ENCODE data around the gene PRKCA.
"Not testable (repeated sequence)": the region's sequence is repeated elsewhere in the genome, so short reads cannot be mapped to it uniquely, and the experiment has no call there.

The PRKCA gene

DNA sequence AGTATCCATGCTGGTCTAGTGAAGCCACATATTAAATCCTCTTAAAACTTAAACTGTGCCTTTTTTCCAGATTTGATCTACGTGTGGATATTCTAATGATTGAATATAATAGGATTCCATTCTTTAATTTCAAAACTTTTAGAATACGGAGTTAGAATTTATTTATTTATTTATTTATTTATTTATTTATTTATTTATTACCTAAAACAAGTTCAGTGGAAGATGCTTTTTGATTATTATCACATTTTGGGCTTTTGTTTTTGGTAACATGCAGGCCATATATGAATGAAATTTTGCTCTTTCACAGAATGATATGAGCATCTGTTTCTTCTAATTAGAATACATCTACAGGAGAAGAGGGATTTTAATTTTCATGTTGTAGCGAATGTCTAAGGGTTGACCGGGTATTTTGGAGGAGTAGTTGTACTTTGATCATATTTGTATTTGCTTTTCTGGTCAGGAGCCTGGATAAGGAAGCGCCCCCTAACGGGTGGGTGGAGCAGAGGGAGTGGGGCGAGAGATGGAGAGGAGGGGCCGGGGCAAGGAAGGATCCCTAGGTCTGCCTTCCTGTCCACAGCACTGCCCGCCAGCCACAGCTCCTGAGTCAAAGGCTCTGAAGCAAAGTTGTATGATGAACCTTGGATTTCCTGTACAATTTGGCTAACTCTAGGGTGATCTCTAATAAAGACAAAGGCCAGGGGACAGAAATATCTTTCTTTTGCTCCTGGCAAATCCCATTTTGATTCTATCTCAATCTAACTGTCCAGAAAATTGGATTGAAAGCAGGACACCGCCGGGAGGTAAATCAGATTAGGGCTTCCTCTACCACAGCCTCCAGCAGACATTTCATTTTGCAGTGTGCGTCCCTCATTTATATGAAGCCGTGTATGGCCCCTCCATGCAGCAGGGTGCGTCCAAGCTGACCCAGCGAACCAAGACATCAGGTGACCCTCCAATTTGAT, 149.1 kb downstream of the PRKCA start:
- Histone ChIP-seq H3K4me1 (ENCODE audit: control insufficient read depth in 1 of 2, insufficient read depth in 2 of 2, low read length in 2 of 2) (peaks cover 10 to 17% of the 10 kb centered on the region in 2 experiments), H2BK120ac (ENCODE audit: insufficient read depth, low read length, poor library complexity) (no peak overlapping the region), H3K9me3 (ENCODE audit: insufficient read depth, low read depth, low read length) (peaks cover 1% of the 10 kb centered on the region), H3K27ac (ENCODE audit: low read depth, low read length) (peak overlapping the region; percentile 1), H3K27me3 (ENCODE audit: insufficient read depth, low read length) (no peaks in the 10 kb centered on the region), H3K23ac (ENCODE audit: low read length) (no peak overlapping the region), H3K9ac (ENCODE audit: low read length) (no peak overlapping the region), H4K91ac (ENCODE audit: low read depth, low read length) (no peak overlapping the region), H3K79me2 (ENCODE audit: control insufficient read depth, insufficient read depth, low read length, poor library complexity) (peaks cover 2% of the 10 kb centered on the region), H4K12ac (ENCODE audit: low read depth, low read length) (no peak overlapping the region), H3K14ac (ENCODE audit: low read length) (no peak overlapping the region), H3K79me1 (ENCODE audit: low read length) (peaks cover 4% of the 10 kb centered on the region), H2AFZ (ENCODE audit: insufficient read depth, low read length, poor library complexity) (peak overlapping the region; percentile 17), H2BK5ac (ENCODE audit: low read depth, low read length, poor library complexity) (no peak overlapping the region), H3K4ac (ENCODE audit: low read depth, low read length) (no peak overlapping the region), H2AK5ac (ENCODE audit: low read length) (no peak overlapping the region), H3K4me3 (ENCODE audit: low read depth, low read length) (no peak overlapping the region), H2BK12ac (ENCODE audit: low read length) (no peak overlapping the region), H3K36me3 (ENCODE audit: control insufficient read depth in 1 of 2, insufficient read depth in 2 of 2, low read length in 2 of 2) (no peaks in the 10 kb centered on the region), H3K4me2 (ENCODE audit: low read length) (peak overlapping the region; percentile 10), H3K18ac (ENCODE audit: low read length) (no peak overlapping the region), H4K8ac (ENCODE audit: low read depth, low read length) (peak overlapping the region; percentile 48)
- WGBS (ENCODE audit: extremely low coverage, insufficient coverage, insufficient read length): no CpG with 5 or more reads among the region's 15 CpGs
- DNase-seq: peak in 1 of 2 donors; percentile 14

DNA sequence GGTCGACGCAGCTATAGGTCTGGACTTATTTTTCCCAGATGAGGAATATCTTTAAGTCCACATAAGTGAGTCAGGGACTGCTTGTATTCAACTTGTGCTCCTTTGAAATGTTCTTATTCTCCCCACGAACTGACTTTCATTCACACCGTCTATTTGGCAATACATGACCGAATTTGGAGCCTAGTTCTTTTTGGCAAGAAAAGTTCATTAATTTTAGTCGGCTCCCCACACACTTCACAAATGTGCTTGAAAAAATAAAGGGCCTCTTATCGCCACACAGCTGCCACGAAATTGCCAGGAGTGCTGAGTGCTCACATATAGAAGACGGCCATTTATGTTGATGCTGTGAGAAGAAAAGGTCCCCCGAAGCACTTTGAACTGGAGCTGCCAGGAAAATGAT, 152.6 kb downstream of the PRKCA start:
- Histone ChIP-seq H3K4me1 (ENCODE audit: control insufficient read depth in 1 of 2, insufficient read depth in 2 of 2, low read length in 2 of 2) (peaks cover 9 to 15% of the 10 kb centered on the region in 2 experiments), H3K9me3 (ENCODE audit: insufficient read depth, low read depth, low read length) (no peaks in the 10 kb centered on the region), H3K4me3 (ENCODE audit: low read depth, low read length) (no peak overlapping the region), H3K18ac (ENCODE audit: low read length) (no peak overlapping the region), H2AK5ac (ENCODE audit: low read length) (no peak overlapping the region), H2BK5ac (ENCODE audit: low read depth, low read length, poor library complexity) (no peak overlapping the region), H3K79me1 (ENCODE audit: low read length) (peaks cover 3% of the 10 kb centered on the region), H3K9ac (ENCODE audit: low read length) (no peak overlapping the region), H2AFZ (ENCODE audit: insufficient read depth, low read length, poor library complexity) (no peak overlapping the region), H3K27me3 (ENCODE audit: insufficient read depth, low read length) (no peaks in the 10 kb centered on the region), H3K36me3 (ENCODE audit: control insufficient read depth in 1 of 2, insufficient read depth in 2 of 2, low read length in 2 of 2) (no peaks in the 10 kb centered on the region), H3K14ac (ENCODE audit: low read length) (no peak overlapping the region), H3K4ac (ENCODE audit: low read depth, low read length) (no peak overlapping the region), H2BK12ac (ENCODE audit: low read length) (no peak overlapping the region), H4K8ac (ENCODE audit: low read depth, low read length) (no peak overlapping the region), H3K27ac (ENCODE audit: low read depth, low read length) (no peak overlapping the region), H4K12ac (ENCODE audit: low read depth, low read length) (no peak overlapping the region), H3K79me2 (ENCODE audit: control insufficient read depth, insufficient read depth, low read length, poor library complexity) (peaks cover under 1% of the 10 kb centered on the region), H2BK120ac (ENCODE audit: insufficient read depth, low read length, poor library complexity) (no peak overlapping the region), H3K23ac (ENCODE audit: low read length) (no peak overlapping the region), H3K4me2 (ENCODE audit: low read length) (no peak overlapping the region), H4K91ac (ENCODE audit: low read depth, low read length) (no peak overlapping the region)
- DNase-seq: no peak
- WGBS (ENCODE audit: extremely low coverage, insufficient coverage, insufficient read length): no CpG with 5 or more reads among the region's 10 CpGs

DNA sequence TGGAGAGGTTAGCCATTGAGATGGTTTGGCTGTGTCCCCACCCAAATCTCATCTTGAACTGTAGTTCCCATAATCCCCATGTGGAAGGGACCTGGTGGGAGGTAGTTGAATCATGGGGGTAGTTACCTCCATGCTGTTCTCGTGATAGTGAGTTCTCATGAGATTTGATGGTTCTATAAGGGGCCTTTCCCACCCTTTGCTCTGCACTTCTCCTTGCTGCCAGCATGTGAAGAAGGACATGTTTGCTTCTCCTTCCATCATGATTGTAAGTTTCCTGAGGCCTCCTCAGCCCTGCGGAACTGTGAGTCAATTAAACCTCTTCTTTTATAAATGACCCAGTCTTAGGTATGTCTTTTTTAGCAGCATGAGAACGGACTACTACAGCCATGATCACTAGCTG, 155.1 kb downstream of the PRKCA start:
- H4K12ac ChIP-seq (ENCODE audit: low read depth, low read length); H3K4me3 ChIP-seq (ENCODE audit: low read depth, low read length); H2AFZ ChIP-seq (ENCODE audit: insufficient read depth, low read length, poor library complexity); H3K9ac ChIP-seq (ENCODE audit: low read length); H3K23ac ChIP-seq (ENCODE audit: low read length); H3K36me3 ChIP-seq (ENCODE audit: control insufficient read depth in 1 of 2, insufficient read depth in 2 of 2, low read length in 2 of 2); H3K18ac ChIP-seq (ENCODE audit: low read length); H2BK12ac ChIP-seq (ENCODE audit: low read length); H3K9me3 ChIP-seq (ENCODE audit: insufficient read depth, low read depth, low read length); H3K27me3 ChIP-seq (ENCODE audit: insufficient read depth, low read length); H3K4ac ChIP-seq (ENCODE audit: low read depth, low read length); H2AK5ac ChIP-seq (ENCODE audit: low read length); H3K4me1 ChIP-seq (ENCODE audit: control insufficient read depth in 1 of 2, insufficient read depth in 2 of 2, low read length in 2 of 2); H4K91ac ChIP-seq (ENCODE audit: low read depth, low read length); H3K27ac ChIP-seq (ENCODE audit: low read depth, low read length); H2BK120ac ChIP-seq (ENCODE audit: insufficient read depth, low read length, poor library complexity); DNase-seq; H3K14ac ChIP-seq (ENCODE audit: low read length); H2BK5ac ChIP-seq (ENCODE audit: low read depth, low read length, poor library complexity); H3K79me2 ChIP-seq (ENCODE audit: control insufficient read depth, insufficient read depth, low read length, poor library complexity); H3K79me1 ChIP-seq (ENCODE audit: low read length); H3K4me2 ChIP-seq (ENCODE audit: low read length); H4K8ac ChIP-seq (ENCODE audit: low read depth, low read length): not testable (repeated sequence)
- no CpG with 5 or more reads among the region's 3 CpGs for WGBS (ENCODE audit: extremely low coverage, insufficient coverage, insufficient read length)

DNA sequence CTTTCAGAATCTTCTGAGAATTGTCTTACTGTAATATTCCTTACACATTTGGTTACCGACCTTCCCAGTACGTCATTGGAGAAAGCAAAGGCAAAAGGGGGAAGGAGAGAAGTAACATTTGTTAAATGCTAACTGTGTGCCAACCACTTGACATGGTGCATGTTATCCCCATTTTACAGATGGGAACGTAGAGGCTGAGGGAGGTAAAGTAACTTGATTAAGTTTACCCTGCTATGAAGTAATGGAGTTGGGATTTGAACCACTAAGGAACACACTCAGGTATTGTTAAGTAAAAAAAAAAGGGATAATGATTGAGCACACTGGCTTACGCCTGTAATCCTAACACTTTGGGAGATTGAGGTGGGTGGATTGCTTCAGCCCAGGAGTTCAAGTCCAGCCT, 156.4 kb downstream of the PRKCA start:
- H3K14ac ChIP-seq (ENCODE audit: low read length): no peak overlapping the region
- H3K79me2 ChIP-seq (ENCODE audit: control insufficient read depth, insufficient read depth, low read length, poor library complexity): no peaks in the 10 kb centered on the region
- H3K18ac ChIP-seq (ENCODE audit: low read length): no peak overlapping the region
- H3K4me2 ChIP-seq (ENCODE audit: low read length): no peak overlapping the region
- H3K4ac ChIP-seq (ENCODE audit: low read depth, low read length): no peak overlapping the region
- H3K9me3 ChIP-seq (ENCODE audit: insufficient read depth, low read depth, low read length): no peaks in the 10 kb centered on the region
- no peaks in the 10 kb centered on the region for H3K79me1 ChIP-seq (ENCODE audit: low read length)
- no peak overlapping the region for H3K4me3 ChIP-seq (ENCODE audit: low read depth, low read length)
- no peak overlapping the region for H2AK5ac ChIP-seq (ENCODE audit: low read length)
- H3K4me1 ChIP-seq (ENCODE audit: control insufficient read depth in 1 of 2, insufficient read depth in 2 of 2, low read length in 2 of 2): peaks cover 0 to 2% of the 10 kb centered on the region in 2 experiments
- no peak overlapping the region for H4K12ac ChIP-seq (ENCODE audit: low read depth, low read length)
- no peak overlapping the region for H4K91ac ChIP-seq (ENCODE audit: low read depth, low read length)
- no peak overlapping the region for H2BK12ac ChIP-seq (ENCODE audit: low read length)
- H3K9ac ChIP-seq (ENCODE audit: low read length): no peak overlapping the region
- no peak overlapping the region for H4K8ac ChIP-seq (ENCODE audit: low read depth, low read length)
- no peak overlapping the region for H3K27ac ChIP-seq (ENCODE audit: low read depth, low read length)
- H3K36me3 ChIP-seq (ENCODE audit: control insufficient read depth in 1 of 2, insufficient read depth in 2 of 2, low read length in 2 of 2): no peaks in the 10 kb centered on the region
- no peak overlapping the region for H3K23ac ChIP-seq (ENCODE audit: low read length)
- H3K27me3 ChIP-seq (ENCODE audit: insufficient read depth, low read length): no peaks in the 10 kb centered on the region
- no peak overlapping the region for H2AFZ ChIP-seq (ENCODE audit: insufficient read depth, low read length, poor library complexity)
- no peak overlapping the region for H2BK5ac ChIP-seq (ENCODE audit: low read depth, low read length, poor library complexity)
- no peak overlapping the region for H2BK120ac ChIP-seq (ENCODE audit: insufficient read depth, low read length, poor library complexity)
- no peak for DNase-seq
- WGBS (ENCODE audit: extremely low coverage, insufficient coverage, insufficient read length): no CpG with 5 or more reads among the region's 4 CpGs

Measured in trophoblast cell (in vitro differentiated cells and primary cell).